Gastrocnemius medialis (tissue), 4 donors: ENCODE results near the gene LRFN2.

ENCODE experiments used
- POLR2A ChIP-seq, 2 donors: fragments of 450-650 bp; IDR thresholded peaks; one replicate each; pipeline ENCODE4 v1.6.1; 2017; ENCODE audit warnings: antibody characterized with exemption in 2 of 2, mild to moderate bottlenecking in 2 of 2, moderate library complexity in 2 of 2
- TF ChIP-seq, protein P1 (sequence below), 5 experiments: fragments of 450-650 bp in 3 of 5; fragments of 200-600 bp in 2 of 5; sonication (generic) in 2 of 5; IDR thresholded peaks in 4 of 5; conservative IDR thresholded peaks in 1 of 5; 1 replicate in 4 of 5; 2 replicates in 1 of 5; pipeline ENCODE4 v1.5.1; 2016 to 2019; ENCODE audit warnings: antibody characterized with exemption in 5 of 5, mild to moderate bottlenecking in 3 of 5, moderate library complexity in 3 of 5

DNA sequence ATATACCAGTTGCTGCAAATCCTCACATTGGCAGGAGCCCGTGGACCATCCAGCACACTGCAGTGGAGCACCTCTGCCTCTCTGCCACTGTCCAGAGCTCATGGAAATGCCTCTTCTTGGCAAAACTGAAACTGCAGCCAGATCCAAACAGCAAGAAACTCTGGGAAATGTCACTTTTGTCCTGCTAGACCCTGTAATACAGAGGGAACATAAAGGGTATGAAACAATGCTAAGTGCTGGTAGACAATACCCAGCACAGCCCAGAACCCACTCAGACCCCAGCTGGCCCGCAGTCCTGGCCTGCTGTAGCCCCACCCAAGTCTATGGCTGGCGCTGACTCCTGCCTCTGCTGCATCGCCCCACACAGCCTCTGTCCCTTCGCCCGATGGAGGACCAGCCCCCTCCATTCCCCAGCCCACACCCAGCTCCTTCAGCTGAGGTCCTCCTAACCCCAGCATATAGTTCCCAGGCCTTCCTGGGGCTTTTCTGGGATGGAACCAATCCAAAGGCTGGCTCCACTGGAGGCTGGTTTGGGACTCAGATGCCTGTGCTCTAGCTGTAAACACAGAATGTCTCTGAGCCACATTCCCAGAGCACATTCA lies 242.5 kb downstream of the LRFN2 start:
- TF ChIP-seq, protein P1, sequence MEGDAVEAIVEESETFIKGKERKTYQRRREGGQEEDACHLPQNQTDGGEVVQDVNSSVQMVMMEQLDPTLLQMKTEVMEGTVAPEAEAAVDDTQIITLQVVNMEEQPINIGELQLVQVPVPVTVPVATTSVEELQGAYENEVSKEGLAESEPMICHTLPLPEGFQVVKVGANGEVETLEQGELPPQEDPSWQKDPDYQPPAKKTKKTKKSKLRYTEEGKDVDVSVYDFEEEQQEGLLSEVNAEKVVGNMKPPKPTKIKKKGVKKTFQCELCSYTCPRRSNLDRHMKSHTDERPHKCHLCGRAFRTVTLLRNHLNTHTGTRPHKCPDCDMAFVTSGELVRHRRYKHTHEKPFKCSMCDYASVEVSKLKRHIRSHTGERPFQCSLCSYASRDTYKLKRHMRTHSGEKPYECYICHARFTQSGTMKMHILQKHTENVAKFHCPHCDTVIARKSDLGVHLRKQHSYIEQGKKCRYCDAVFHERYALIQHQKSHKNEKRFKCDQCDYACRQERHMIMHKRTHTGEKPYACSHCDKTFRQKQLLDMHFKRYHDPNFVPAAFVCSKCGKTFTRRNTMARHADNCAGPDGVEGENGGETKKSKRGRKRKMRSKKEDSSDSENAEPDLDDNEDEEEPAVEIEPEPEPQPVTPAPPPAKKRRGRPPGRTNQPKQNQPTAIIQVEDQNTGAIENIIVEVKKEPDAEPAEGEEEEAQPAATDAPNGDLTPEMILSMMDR (IDR thresholded peaks at IDR 0.05 in 4 of 5, conservative IDR thresholded peaks at IDR 0.05 in 1 of 5): no peak
- no peak for TF ChIP-seq POLR2A (IDR thresholded peaks at IDR 0.05)
